ENCODE results near the gene CRKL.

The CRKL gene

DNA sequence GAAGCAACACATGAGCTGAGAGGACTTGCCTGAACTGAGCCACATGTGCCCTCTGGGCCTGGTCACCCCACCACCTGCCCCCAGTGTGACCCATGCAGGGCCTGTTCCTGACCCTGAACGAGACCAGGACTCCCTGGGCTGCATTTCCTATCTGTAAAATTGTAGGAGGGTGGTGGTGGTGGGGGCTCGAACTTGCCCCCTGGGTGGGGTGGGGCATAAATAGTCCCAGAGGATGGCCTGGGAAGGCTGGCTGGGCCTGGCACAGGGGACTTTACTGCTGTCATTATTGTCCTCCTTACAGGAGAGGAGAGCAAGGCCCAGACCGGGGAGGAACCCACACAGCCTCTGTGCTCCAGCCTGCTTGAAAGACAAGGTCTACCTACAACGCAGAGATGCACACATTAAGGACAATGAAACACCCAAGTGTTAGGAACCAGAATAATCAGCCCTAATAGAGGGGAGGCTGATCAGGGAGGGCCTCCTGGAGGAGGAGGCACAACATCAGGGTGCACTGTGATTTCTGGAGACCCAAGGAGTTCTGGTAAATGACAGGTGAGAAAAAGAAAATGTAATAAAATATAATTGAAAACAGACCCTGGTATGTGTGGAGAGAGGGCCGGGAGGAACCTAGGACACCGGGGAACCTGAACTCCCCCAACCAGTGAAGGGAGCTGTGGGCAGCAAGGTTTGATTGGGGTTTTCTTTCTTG is 47.0 kb downstream of the CRKL start:
- H3K14ac ChIP-seq (ENCODE audit: low read length): no peak overlapping the region
- H4K91ac ChIP-seq (ENCODE audit: low read depth, low read length): no peak overlapping the region
- H3K4ac ChIP-seq (ENCODE audit: low read depth, low read length): no peak overlapping the region
- peak overlapping the region; percentile 46 for H3K4me2 ChIP-seq (ENCODE audit: low read length)
- no peaks in the 10 kb centered on the region for H3K36me3 ChIP-seq (ENCODE audit: control insufficient read depth in 1 of 2, insufficient read depth in 2 of 2, low read length in 2 of 2)
- no peak overlapping the region for H3K4me3 ChIP-seq (ENCODE audit: low read depth, low read length)
- H3K9ac ChIP-seq (ENCODE audit: low read length): no peak overlapping the region
- H3K9me3 ChIP-seq (ENCODE audit: insufficient read depth, low read depth, low read length): peaks cover 2% of the 10 kb centered on the region
- H3K18ac ChIP-seq (ENCODE audit: low read length): no peak overlapping the region
- no peak overlapping the region for H2BK120ac ChIP-seq (ENCODE audit: insufficient read depth, low read length, poor library complexity)
- H2BK5ac ChIP-seq (ENCODE audit: low read depth, low read length, poor library complexity): no peak overlapping the region
- no CpG with 5 or more reads among the region's 6 CpGs for WGBS (ENCODE audit: extremely low coverage, insufficient coverage, insufficient read length)
- no peak overlapping the region for H2AFZ ChIP-seq (ENCODE audit: insufficient read depth, low read length, poor library complexity)
- no peak overlapping the region for H3K27ac ChIP-seq (ENCODE audit: low read depth, low read length)
- H3K27me3 ChIP-seq (ENCODE audit: insufficient read depth, low read length): peaks cover 24% of the 10 kb centered on the region
- H3K4me1 ChIP-seq (ENCODE audit: control insufficient read depth in 1 of 2, insufficient read depth in 2 of 2, low read length in 2 of 2): no peaks in the 10 kb centered on the region
- no peak for DNase-seq
- H2BK12ac ChIP-seq (ENCODE audit: low read length): no peak overlapping the region
- no peaks in the 10 kb centered on the region for H3K79me1 ChIP-seq (ENCODE audit: low read length)
- H4K12ac ChIP-seq (ENCODE audit: low read depth, low read length): no peak overlapping the region
- H4K8ac ChIP-seq (ENCODE audit: low read depth, low read length): no peak overlapping the region
- H3K79me2 ChIP-seq (ENCODE audit: control insufficient read depth, insufficient read depth, low read length, poor library complexity): no peaks in the 10 kb centered on the region
- H3K23ac ChIP-seq (ENCODE audit: low read length): no peak overlapping the region
- H2AK5ac ChIP-seq (ENCODE audit: low read length): no peak overlapping the region

DNA sequence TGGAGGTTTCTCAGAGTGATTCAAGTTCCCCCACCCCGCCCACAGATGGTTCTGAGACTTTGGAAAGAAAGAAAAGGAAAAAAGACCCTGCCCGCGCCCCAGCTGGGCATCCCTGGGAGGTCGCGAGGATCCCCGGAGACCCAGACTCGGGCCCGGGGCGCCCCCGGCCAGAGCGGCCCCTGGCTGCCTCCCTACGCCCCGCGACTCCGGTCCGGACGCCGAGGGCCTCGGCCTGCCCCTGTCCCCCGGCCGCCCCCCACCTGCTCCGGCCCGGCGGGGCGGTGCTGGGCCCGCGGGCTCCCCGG is 47.5 kb downstream of the CRKL start:
- Histone ChIP-seq H3K9ac (ENCODE audit: low read length) (no peak overlapping the region), H3K9me3 (ENCODE audit: insufficient read depth, low read depth, low read length) (peaks cover 2% of the 10 kb centered on the region), H4K91ac (ENCODE audit: low read depth, low read length) (no peak overlapping the region), H3K23ac (ENCODE audit: low read length) (no peak overlapping the region), H3K4me2 (ENCODE audit: low read length) (peak overlapping the region; percentile 46), H3K4me1 (ENCODE audit: control insufficient read depth in 1 of 2, insufficient read depth in 2 of 2, low read length in 2 of 2) (no peaks in the 10 kb centered on the region), H3K4ac (ENCODE audit: low read depth, low read length) (no peak overlapping the region), H3K4me3 (ENCODE audit: low read depth, low read length) (no peak overlapping the region), H2BK12ac (ENCODE audit: low read length) (no peak overlapping the region), H3K79me1 (ENCODE audit: low read length) (no peaks in the 10 kb centered on the region), H3K27ac (ENCODE audit: low read depth, low read length) (no peak overlapping the region), H3K79me2 (ENCODE audit: control insufficient read depth, insufficient read depth, low read length, poor library complexity) (no peaks in the 10 kb centered on the region), H2BK5ac (ENCODE audit: low read depth, low read length, poor library complexity) (no peak overlapping the region), H2AK5ac (ENCODE audit: low read length) (no peak overlapping the region), H4K8ac (ENCODE audit: low read depth, low read length) (no peak overlapping the region), H3K18ac (ENCODE audit: low read length) (no peak overlapping the region), H3K14ac (ENCODE audit: low read length) (no peak overlapping the region), H3K27me3 (ENCODE audit: insufficient read depth, low read length) (peaks cover 24% of the 10 kb centered on the region), H2AFZ (ENCODE audit: insufficient read depth, low read length, poor library complexity) (no peak overlapping the region), H3K36me3 (ENCODE audit: control insufficient read depth in 1 of 2, insufficient read depth in 2 of 2, low read length in 2 of 2) (no peaks in the 10 kb centered on the region), H2BK120ac (ENCODE audit: insufficient read depth, low read length, poor library complexity) (no peak overlapping the region), H4K12ac (ENCODE audit: low read depth, low read length) (no peak overlapping the region)
- no CpG with 5 or more reads among the region's 28 CpGs for WGBS (ENCODE audit: extremely low coverage, insufficient coverage, insufficient read length)
- DNase-seq: no peak

DNA sequence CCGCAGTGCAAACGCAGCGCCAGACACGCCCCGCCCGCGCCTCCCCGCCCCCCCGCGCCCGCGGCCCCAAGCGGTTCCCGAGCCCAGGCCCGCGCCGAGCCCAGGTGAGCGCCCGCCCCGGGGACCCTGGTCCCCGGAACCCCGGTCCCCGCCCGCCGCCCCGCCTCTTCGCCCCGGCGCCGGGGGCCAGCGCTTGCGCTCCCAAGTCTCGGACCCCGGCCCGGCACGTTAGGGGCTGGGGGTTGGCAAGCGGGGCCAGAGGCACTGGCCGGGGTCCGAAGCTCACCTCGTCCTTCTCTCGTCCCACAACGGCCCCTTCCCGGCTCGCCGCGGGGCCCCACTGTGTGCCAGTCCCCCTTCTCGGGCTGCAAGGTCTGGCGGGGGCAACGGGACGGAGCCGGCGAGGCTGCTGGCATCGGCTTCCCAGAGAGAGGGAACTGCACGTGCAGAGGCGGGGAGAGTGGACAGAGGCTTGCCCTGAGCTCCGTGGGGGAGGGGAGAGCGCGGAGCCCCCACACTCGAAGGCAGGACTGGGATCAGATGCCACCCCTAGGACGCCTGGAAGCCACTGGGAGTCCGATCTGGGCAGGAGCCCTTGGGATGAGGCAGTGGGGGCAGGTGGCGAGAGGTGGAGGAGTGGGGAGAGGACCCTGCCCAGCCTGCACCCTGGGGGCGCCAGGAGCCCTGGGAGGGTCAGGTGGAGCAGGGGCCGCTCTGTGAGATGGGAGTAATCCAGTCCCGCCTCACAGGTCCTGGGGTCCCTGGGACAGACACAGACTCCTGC is 48.1 kb downstream of the CRKL start:
- no peak overlapping the region for H2AK5ac ChIP-seq (ENCODE audit: low read length)
- H3K9ac ChIP-seq (ENCODE audit: low read length): no peak overlapping the region
- no peak overlapping the region for H3K18ac ChIP-seq (ENCODE audit: low read length)
- H3K36me3 ChIP-seq (ENCODE audit: control insufficient read depth in 1 of 2, insufficient read depth in 2 of 2, low read length in 2 of 2): no peaks in the 10 kb centered on the region
- no peak for DNase-seq
- no peak overlapping the region for H3K27ac ChIP-seq (ENCODE audit: low read depth, low read length)
- no peak overlapping the region for H2BK120ac ChIP-seq (ENCODE audit: insufficient read depth, low read length, poor library complexity)
- peaks cover 2% of the 10 kb centered on the region for H3K9me3 ChIP-seq (ENCODE audit: insufficient read depth, low read depth, low read length)
- H2AFZ ChIP-seq (ENCODE audit: insufficient read depth, low read length, poor library complexity): no peak overlapping the region
- no CpG with 5 or more reads among the region's 65 CpGs for WGBS (ENCODE audit: extremely low coverage, insufficient coverage, insufficient read length)
- H2BK5ac ChIP-seq (ENCODE audit: low read depth, low read length, poor library complexity): no peak overlapping the region
- H2BK12ac ChIP-seq (ENCODE audit: low read length): no peak overlapping the region
- H3K79me1 ChIP-seq (ENCODE audit: low read length): no peaks in the 10 kb centered on the region
- H4K12ac ChIP-seq (ENCODE audit: low read depth, low read length): no peak overlapping the region
- no peaks in the 10 kb centered on the region for H3K4me1 ChIP-seq (ENCODE audit: control insufficient read depth in 1 of 2, insufficient read depth in 2 of 2, low read length in 2 of 2)
- no peak overlapping the region for H3K4ac ChIP-seq (ENCODE audit: low read depth, low read length)
- H3K23ac ChIP-seq (ENCODE audit: low read length): no peak overlapping the region
- no peak overlapping the region for H3K14ac ChIP-seq (ENCODE audit: low read length)
- no peak overlapping the region for H4K91ac ChIP-seq (ENCODE audit: low read depth, low read length)
- peak overlapping the region; percentile 54 for H3K4me2 ChIP-seq (ENCODE audit: low read length)
- H3K79me2 ChIP-seq (ENCODE audit: control insufficient read depth, insufficient read depth, low read length, poor library complexity): no peaks in the 10 kb centered on the region
- H3K4me3 ChIP-seq (ENCODE audit: low read depth, low read length): no peak overlapping the region
- peaks cover 24% of the 10 kb centered on the region for H3K27me3 ChIP-seq (ENCODE audit: insufficient read depth, low read length)
- H4K8ac ChIP-seq (ENCODE audit: low read depth, low read length): no peak overlapping the region

DNA sequence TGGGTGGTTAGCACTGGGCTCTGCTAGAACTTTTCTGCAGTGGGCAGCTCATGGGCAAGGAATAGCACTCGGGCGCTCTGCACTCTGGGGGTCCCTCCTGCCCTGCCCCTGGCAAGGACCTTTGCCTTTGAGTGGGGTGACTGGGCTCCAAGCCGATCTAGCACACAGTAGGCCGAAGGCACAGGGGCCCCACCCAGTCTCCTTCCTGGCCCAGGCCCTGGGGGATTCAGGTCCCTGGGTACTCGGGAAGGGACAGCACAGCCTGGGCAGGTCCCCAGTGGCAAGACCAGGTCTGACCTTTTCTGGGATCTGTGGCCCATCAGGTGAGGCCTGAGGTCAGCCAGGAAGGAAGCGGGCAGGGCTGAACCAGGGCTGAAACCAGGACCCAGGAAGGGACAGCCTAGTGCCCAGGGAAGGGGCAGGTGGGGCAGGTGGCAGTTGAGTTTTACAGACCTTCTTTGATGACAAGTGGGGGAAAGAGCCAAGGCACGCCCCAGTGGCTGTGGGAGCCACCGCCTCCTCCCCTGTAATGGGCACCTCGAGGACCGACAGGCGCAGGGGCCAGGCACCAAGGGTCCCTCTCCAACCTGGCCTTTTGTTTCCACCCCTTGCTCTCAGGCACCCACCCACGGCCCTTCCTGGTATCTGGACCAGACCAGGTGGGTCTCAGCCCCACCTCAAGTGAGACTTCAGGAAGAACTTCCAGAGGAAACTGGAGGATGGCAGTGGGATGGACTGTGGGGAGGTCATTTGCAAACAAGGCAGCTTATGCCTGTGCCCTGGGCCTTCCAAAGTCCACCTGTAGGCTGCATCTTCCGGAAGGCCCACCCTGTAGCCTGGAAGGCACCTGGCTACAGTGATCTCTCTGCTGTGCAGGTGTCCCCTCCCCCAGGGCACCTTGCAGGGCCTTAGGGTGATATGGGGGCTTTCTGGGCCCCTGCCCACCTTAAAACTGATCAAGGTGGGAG is 49.0 kb downstream of the CRKL start:
- Histone ChIP-seq H2AK5ac (ENCODE audit: low read length) (no peak overlapping the region), H2BK12ac (ENCODE audit: low read length) (no peak overlapping the region), H4K91ac (ENCODE audit: low read depth, low read length) (no peak overlapping the region), H3K23ac (ENCODE audit: low read length) (no peak overlapping the region), H3K4me1 (ENCODE audit: control insufficient read depth in 1 of 2, insufficient read depth in 2 of 2, low read length in 2 of 2) (no peaks in the 10 kb centered on the region), H3K27me3 (ENCODE audit: insufficient read depth, low read length) (peaks cover 24% of the 10 kb centered on the region), H2AFZ (ENCODE audit: insufficient read depth, low read length, poor library complexity) (no peak overlapping the region), H2BK5ac (ENCODE audit: low read depth, low read length, poor library complexity) (no peak overlapping the region), H3K36me3 (ENCODE audit: control insufficient read depth in 1 of 2, insufficient read depth in 2 of 2, low read length in 2 of 2) (no peaks in the 10 kb centered on the region), H3K9me3 (ENCODE audit: insufficient read depth, low read depth, low read length) (peaks cover 2% of the 10 kb centered on the region), H3K4me2 (ENCODE audit: low read length) (no peak overlapping the region), H3K4me3 (ENCODE audit: low read depth, low read length) (no peak overlapping the region), H3K18ac (ENCODE audit: low read length) (no peak overlapping the region), H3K9ac (ENCODE audit: low read length) (no peak overlapping the region), H3K27ac (ENCODE audit: low read depth, low read length) (no peak overlapping the region), H4K8ac (ENCODE audit: low read depth, low read length) (no peak overlapping the region), H3K14ac (ENCODE audit: low read length) (no peak overlapping the region), H3K79me1 (ENCODE audit: low read length) (no peaks in the 10 kb centered on the region), H2BK120ac (ENCODE audit: insufficient read depth, low read length, poor library complexity) (no peak overlapping the region), H3K4ac (ENCODE audit: low read depth, low read length) (no peak overlapping the region), H3K79me2 (ENCODE audit: control insufficient read depth, insufficient read depth, low read length, poor library complexity) (no peaks in the 10 kb centered on the region), H4K12ac (ENCODE audit: low read depth, low read length) (no peak overlapping the region)
- no CpG with 5 or more reads among the region's 13 CpGs for WGBS (ENCODE audit: extremely low coverage, insufficient coverage, insufficient read length)
- DNase-seq: no peak

Data from trophoblast cell (in vitro differentiated cells and primary cell).